SW 1271 (cell line): ENCODE measurements around the gene SLPI.
A peak's percentile ranks its signal among the peaks of the same experiment; 100 is the strongest.

ENCODE experiments used
- DNase-seq, 2 experiments: peaks; one replicate each; lab custom pipeline; 2025; lab: John Stamatoyannopoulos, UW

SLPI gene

GRCh38 chr20:45254383-45255262, at the start of gene SLPI:
TSS of gene SLPI (minus strand) at chr20:45254564. CDS start at chr20:45254543, 21 bp downstream.
- no peak for DNase-seq

GRCh38 chr20:45303586-45304463, 49.5 kb upstream of the SLPI start:
- DNase-seq, result no peak

GRCh38 chr20:45301824-45302271, 47.5 kb upstream of the SLPI start:
- no peak for DNase-seq

- DNase-seq, result peak in 1 of 2 experiments; percentile 48
These were observed 46.6 kb upstream of the SLPI start for GRCh38 chr20:45300961-45301360.

- DNase-seq, result no peak
These were observed 45.4 kb upstream of the SLPI start for GRCh38 chr20:45299786-45300185.

- no peak for DNase-seq
These were observed 43.6 kb upstream of the SLPI start for GRCh38 chr20:45297786-45298497.

GRCh38 chr20:45294659-45295058, 40.3 kb upstream of the SLPI start:
- DNase-seq, result no peak

GRCh38 chr20:45294003-45294368, 39.6 kb upstream of the SLPI start:
- DNase-seq, result no peak

GRCh38 chr20:45293041-45294002, 39.0 kb upstream of the SLPI start:
- peak; percentile 59 to 84 for DNase-seq

- DNase-seq, result no peak
These were observed 38.0 kb upstream of the SLPI start for GRCh38 chr20:45292343-45292742.

GRCh38 chr20:45291526-45291925, 37.2 kb upstream of the SLPI start:
- no peak for DNase-seq

GRCh38 chr20:45290677-45291355, 36.5 kb upstream of the SLPI start:
- DNase-seq, result peak; percentile 21 to 72

GRCh38 chr20:45289942-45290676, 35.7 kb upstream of the SLPI start:
- no peak for DNase-seq

GRCh38 chr20:45288860-45289259, 34.5 kb upstream of the SLPI start:
- no peak for DNase-seq

- no peak for DNase-seq
These were observed 34.0 kb upstream of the SLPI start for GRCh38 chr20:45288376-45288775.

GRCh38 chr20:45283551-45284057, 29.2 kb upstream of the SLPI start:
- DNase-seq, result no peak

GRCh38 chr20:45282700-45283550, 28.6 kb upstream of the SLPI start:
- no peak for DNase-seq

GRCh38 chr20:45279992-45280391, 25.6 kb upstream of the SLPI start:
- no peak for DNase-seq

- no peak for DNase-seq
These were observed 21.0 kb upstream of the SLPI start for GRCh38 chr20:45275338-45275737.
